WTC11 (cell line): ENCODE measurements around the gene COA5. TPM values are rescaled to one million over a fixed set of nuclear protein-coding genes. Genes with fewer than 3 reads are reported as not detected.
A peak's percentile ranks its signal among the peaks of the same experiment; 100 is the strongest.

Experiments
- ATAC-seq: fragments of 200-7000 bp; cut with Tn5 transposase; 2 replicates; pipeline ENCODE4 v1.10.0; 2021; ENCODE audit warnings: mild to moderate bottlenecking, moderate library complexity
- CTCF ChIA-PET: fragments of 300-600 bp; sonication (Branson Sonifier 250); formaldehyde crosslinking; loops from one replicate; lab custom pipeline; 2021; ENCODE audit warnings: antibody characterized with exemption; lab: Charles Lee
- POLR2A ChIA-PET: fragments of 350-600 bp; sonication (Branson Sonifier 250); formaldehyde crosslinking; loops from one replicate; lab custom pipeline; 2021; ENCODE audit warnings: antibody characterized with exemption; lab: Charles Lee
- DNase-seq: peaks from one replicate; pipeline ENCODE4 v3.0.0; 2021; ENCODE audit warnings: low spot score
- H3K27ac Mint-ChIP-seq: 2 replicates; pipeline ENCODE4 v1.8.0; 2021; ENCODE audit warnings: mixed read lengths
- H3K27me3 Mint-ChIP-seq: 2 replicates; pipeline ENCODE4 v1.8.0; 2021; ENCODE audit warnings: low read depth, mild to moderate bottlenecking, moderate library complexity, mixed read lengths
- H3K36me3 Mint-ChIP-seq: 2 replicates; pipeline ENCODE4 v1.8.0; 2021; ENCODE audit warnings: mixed read lengths
- H3K4me1 Mint-ChIP-seq: 2 replicates; pipeline ENCODE4 v1.8.0; 2022; ENCODE audit warnings: mixed read lengths
- H3K4me3 Mint-ChIP-seq: 2 replicates; pipeline ENCODE4 v1.8.0; 2021; ENCODE audit warnings: mild to moderate bottlenecking, moderate library complexity, mixed read lengths
- H3K9me3 Mint-ChIP-seq: 2 replicates; pipeline ENCODE4 v1.8.0; 2021; ENCODE audit warnings: mixed read lengths
- AFF4 ChIP-seq: sonication (generic); formaldehyde crosslinking; IDR thresholded peaks from 2 replicates; pipeline ENCODE4 v1.8.1; 2023; ENCODE audit warnings: mild to moderate bottlenecking, missing genetic modification reagents, borderline replicate concordance
- CBFB ChIP-seq: sonication (generic); formaldehyde crosslinking; IDR thresholded peaks from 2 replicates; pipeline ENCODE4 v1.8.1; 2022; ENCODE audit warnings: mild to moderate bottlenecking, low read depth, missing genetic modification reagents
- ELF4 ChIP-seq: sonication (generic); formaldehyde crosslinking; IDR thresholded peaks from 2 replicates; pipeline ENCODE4 v1.8.1; 2022; ENCODE audit warnings: low read depth, mild to moderate bottlenecking, moderate library complexity, missing genetic modification reagents
- ERG ChIP-seq: fragments of 250-450 bp; sonication (Bioruptor Pico); IDR thresholded peaks from 2 replicates; pipeline ENCODE4 v1.8.0; 2021; ENCODE audit warnings: mild to moderate bottlenecking
- FOXP1 ChIP-seq: sonication (generic); formaldehyde crosslinking; IDR thresholded peaks from 2 replicates; pipeline ENCODE4 v1.8.0; 2022; ENCODE audit warnings: missing genetic modification reagents, mild to moderate bottlenecking, moderate library complexity, borderline replicate concordance
- SP1 ChIP-seq: sonication (generic); formaldehyde crosslinking; conservative IDR thresholded peaks from 2 replicates; pipeline ENCODE4 v1.8.1; 2022; ENCODE audit warnings: missing genetic modification reagents
- STAT6 ChIP-seq: sonication (generic); formaldehyde crosslinking; conservative IDR thresholded peaks from 2 replicates; pipeline ENCODE4 v1.8.1; 2023; ENCODE audit warnings: mild to moderate bottlenecking, low read depth, missing genetic modification reagents, moderate library complexity
- TP53 ChIP-seq: sonication (generic); formaldehyde crosslinking; IDR thresholded peaks from 2 replicates; pipeline ENCODE4 v1.8.1; 2023; ENCODE audit warnings: mild to moderate bottlenecking, missing genetic modification reagents
- USF2 ChIP-seq: sonication (generic); formaldehyde crosslinking; IDR thresholded peaks from 2 replicates; pipeline ENCODE4 v1.8.1; 2023; ENCODE audit warnings: mild to moderate bottlenecking, missing genetic modification reagents, moderate library complexity
- ZBTB21 ChIP-seq: sonication (generic); formaldehyde crosslinking; IDR thresholded peaks from 2 replicates; pipeline ENCODE4 v1.8.1; 2023; ENCODE audit warnings: mild to moderate bottlenecking, missing genetic modification reagents, borderline replicate concordance
- ZNF263 ChIP-seq: sonication (generic); formaldehyde crosslinking; IDR thresholded peaks from 2 replicates; pipeline ENCODE4 v1.8.1; 2022; ENCODE audit warnings: low read depth, mild to moderate bottlenecking, moderate library complexity, missing genetic modification reagents
- total RNA-seq: library from RNA; stranded (reverse); gene quantifications from 3 replicates; pipeline ENCODE4 v1.2.3, GENCODE V29; 2021
- TF ChIP-seq, protein P1 (sequence below): sonication (generic); formaldehyde crosslinking; IDR thresholded peaks from 2 replicates; pipeline ENCODE4 v1.8.0; 2022; ENCODE audit warnings: missing genetic modification reagents
- TF ChIP-seq, protein P2 (sequence below): sonication (generic); formaldehyde crosslinking; IDR thresholded peaks from 2 replicates; pipeline ENCODE4 v1.8.1; 2022; ENCODE audit warnings: mild to moderate bottlenecking, missing genetic modification reagents, moderate library complexity, borderline replicate concordance

Gene COA5
- total RNA-seq, 1 experiment from 2014 or later, result 29.3 TPM

- TF ChIP-seq CBFB (CRISPR knock-in tag) (no peak), ZBTB21 (CRISPR knock-in tag) (no peak), STAT6 (no peak)
Measured at GRCh38 chr2:98614024-98614739, 5.9 kb upstream of the COA5 start (continued).

GRCh38 chr2:98608962-98609604 lies 771 bp upstream of the COA5 start:
- Mint-ChIP-seq H3K4me3 (peak overlapping the region; percentile 82), H3K27ac (peak overlapping the region; percentile 80), H3K36me3 (peaks cover 35% of the 10 kb centered on the region), H3K4me1 (peaks cover 20% of the 10 kb centered on the region), H3K9me3 (no peaks in the 10 kb centered on the region), H3K27me3 (no peaks in the 10 kb centered on the region)
- ChIA-PET CTCF (interaction anchor here (0.5 to 1.3 kb wide), 3 partner anchors 26 to 181 kb away, joined by 3 to 5 read pairs (median 4); no protein-coding TSS in a partner anchor), POLR2A (no interaction called here)
- DNase-seq, result peak; percentile 16
- ATAC-seq, result peak; percentile 9; the same call in 1 of the 2 replicates
- no peak for TF ChIP-seq ERG (CRISPR knock-in tag)
- TF ChIP-seq, protein P1, sequence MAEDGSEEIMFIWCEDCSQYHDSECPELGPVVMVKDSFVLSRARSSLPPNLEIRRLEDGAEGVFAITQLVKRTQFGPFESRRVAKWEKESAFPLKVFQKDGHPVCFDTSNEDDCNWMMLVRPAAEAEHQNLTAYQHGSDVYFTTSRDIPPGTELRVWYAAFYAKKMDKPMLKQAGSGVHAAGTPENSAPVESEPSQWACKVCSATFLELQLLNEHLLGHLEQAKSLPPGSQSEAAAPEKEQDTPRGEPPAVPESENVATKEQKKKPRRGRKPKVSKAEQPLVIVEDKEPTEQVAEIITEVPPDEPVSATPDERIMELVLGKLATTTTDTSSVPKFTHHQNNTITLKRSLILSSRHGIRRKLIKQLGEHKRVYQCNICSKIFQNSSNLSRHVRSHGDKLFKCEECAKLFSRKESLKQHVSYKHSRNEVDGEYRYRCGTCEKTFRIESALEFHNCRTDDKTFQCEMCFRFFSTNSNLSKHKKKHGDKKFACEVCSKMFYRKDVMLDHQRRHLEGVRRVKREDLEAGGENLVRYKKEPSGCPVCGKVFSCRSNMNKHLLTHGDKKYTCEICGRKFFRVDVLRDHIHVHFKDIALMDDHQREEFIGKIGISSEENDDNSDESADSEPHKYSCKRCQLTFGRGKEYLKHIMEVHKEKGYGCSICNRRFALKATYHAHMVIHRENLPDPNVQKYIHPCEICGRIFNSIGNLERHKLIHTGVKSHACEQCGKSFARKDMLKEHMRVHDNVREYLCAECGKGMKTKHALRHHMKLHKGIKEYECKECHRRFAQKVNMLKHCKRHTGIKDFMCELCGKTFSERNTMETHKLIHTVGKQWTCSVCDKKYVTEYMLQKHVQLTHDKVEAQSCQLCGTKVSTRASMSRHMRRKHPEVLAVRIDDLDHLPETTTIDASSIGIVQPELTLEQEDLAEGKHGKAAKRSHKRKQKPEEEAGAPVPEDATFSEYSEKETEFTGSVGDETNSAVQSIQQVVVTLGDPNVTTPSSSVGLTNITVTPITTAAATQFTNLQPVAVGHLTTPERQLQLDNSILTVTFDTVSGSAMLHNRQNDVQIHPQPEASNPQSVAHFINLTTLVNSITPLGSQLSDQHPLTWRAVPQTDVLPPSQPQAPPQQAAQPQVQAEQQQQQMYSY (CRISPR knock-in tag), result peak; percentile 47

GRCh38 chr2:98607741-98608115 lies 584 bp downstream of the COA5 start:
- H3K36me3 Mint-ChIP-seq, result peaks cover 26% of the 10 kb centered on the region
- CTCF ChIA-PET, result no interaction called here
- no peak for DNase-seq
- no peaks in the 10 kb centered on the region for H3K9me3 Mint-ChIP-seq
- no peaks in the 10 kb centered on the region for H3K27me3 Mint-ChIP-seq
- TF ChIP-seq, protein P2, sequence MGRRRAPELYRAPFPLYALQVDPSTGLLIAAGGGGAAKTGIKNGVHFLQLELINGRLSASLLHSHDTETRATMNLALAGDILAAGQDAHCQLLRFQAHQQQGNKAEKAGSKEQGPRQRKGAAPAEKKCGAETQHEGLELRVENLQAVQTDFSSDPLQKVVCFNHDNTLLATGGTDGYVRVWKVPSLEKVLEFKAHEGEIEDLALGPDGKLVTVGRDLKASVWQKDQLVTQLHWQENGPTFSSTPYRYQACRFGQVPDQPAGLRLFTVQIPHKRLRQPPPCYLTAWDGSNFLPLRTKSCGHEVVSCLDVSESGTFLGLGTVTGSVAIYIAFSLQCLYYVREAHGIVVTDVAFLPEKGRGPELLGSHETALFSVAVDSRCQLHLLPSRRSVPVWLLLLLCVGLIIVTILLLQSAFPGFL, result no peak
- no peak for TF ChIP-seq TP53 (CRISPR knock-in tag)
- POLR2A ChIA-PET, result no interaction called here
- ATAC-seq, result no peak
- peak overlapping the region; percentile 73 for H3K27ac Mint-ChIP-seq
- H3K4me1 Mint-ChIP-seq, result peaks cover 20% of the 10 kb centered on the region
- peak overlapping the region; percentile 82 for H3K4me3 Mint-ChIP-seq

GRCh38 chr2:98607104-98607503 lies 1.2 kb downstream of the COA5 start:
- ChIA-PET CTCF (interaction anchor here (1.3 kb wide), 1 partner anchor 37 kb away, joined by 4 read pairs; no protein-coding TSS in a partner anchor), POLR2A (no interaction called here)
- Mint-ChIP-seq H3K4me1 (peaks cover 20% of the 10 kb centered on the region), H3K27me3 (no peaks in the 10 kb centered on the region), H3K27ac (peak overlapping the region; percentile 73; the same call in 1 of the 2 replicates), H3K4me3 (peak overlapping the region; percentile 82), H3K9me3 (no peaks in the 10 kb centered on the region), H3K36me3 (peaks cover 25% of the 10 kb centered on the region)
- DNase-seq (no peak), ATAC-seq (no peak)
- TF ChIP-seq ELF4, result no peak
- TF ChIP-seq CBFB (CRISPR knock-in tag), result no peak
- no peak for TF ChIP-seq FOXP1 (CRISPR knock-in tag)
- TF ChIP-seq ZBTB21 (CRISPR knock-in tag), result no peak
- no peak for TF ChIP-seq AFF4 (CRISPR knock-in tag)
- no peak for TF ChIP-seq USF2 (CRISPR knock-in tag)
- TF ChIP-seq ZNF263, result no peak
- TF ChIP-seq SP1 (CRISPR knock-in tag), result no peak
